GM10248 (cell line): ENCODE results near the gene RELB.

Experiments used
- CTCF ChIA-PET: fragments of 300-600 bp; sonication (Branson Sonifier 250); formaldehyde crosslinking; extraction: SDS; loops from one replicate; lab custom pipeline; 2021; ENCODE audit warnings: antibody characterized with exemption; lab: Yijun Ruan, JAX
- POLR2A ChIA-PET: fragments of 350-650 bp; sonication (Branson Sonifier 250); formaldehyde crosslinking; extraction: SDS; loops from one replicate; lab custom pipeline; 2020; ENCODE audit warnings: antibody characterized with exemption; lab: Yijun Ruan, JAX
- DNase-seq: peaks from one replicate; pipeline ENCODE4 v3.0.0; 2012; ENCODE audit errors: extremely low spot score
- TF ChIP-seq, protein P1 (sequence below): IDR thresholded peaks from 2 replicates; pipeline ENCODE4 v1.5.1; 2012; ENCODE audit warnings: mild to moderate bottlenecking, low read depth; ENCODE audit errors: extremely low read depth, missing control alignments, control extremely low read depth

Gene RELB

GRCh38 chr19:45059258-45059965 is 58.1 kb downstream of the RELB start:
- CTCF ChIA-PET, result interaction anchor here (0.6 to 6.5 kb wide), 47 partner anchors 9 to 278 kb away, joined by 3 to 120 read pairs (median 4); partner anchors contain the start of genes APOE, BLOC1S3, CLASRP and CLPTM1
- TF ChIP-seq, protein P1, sequence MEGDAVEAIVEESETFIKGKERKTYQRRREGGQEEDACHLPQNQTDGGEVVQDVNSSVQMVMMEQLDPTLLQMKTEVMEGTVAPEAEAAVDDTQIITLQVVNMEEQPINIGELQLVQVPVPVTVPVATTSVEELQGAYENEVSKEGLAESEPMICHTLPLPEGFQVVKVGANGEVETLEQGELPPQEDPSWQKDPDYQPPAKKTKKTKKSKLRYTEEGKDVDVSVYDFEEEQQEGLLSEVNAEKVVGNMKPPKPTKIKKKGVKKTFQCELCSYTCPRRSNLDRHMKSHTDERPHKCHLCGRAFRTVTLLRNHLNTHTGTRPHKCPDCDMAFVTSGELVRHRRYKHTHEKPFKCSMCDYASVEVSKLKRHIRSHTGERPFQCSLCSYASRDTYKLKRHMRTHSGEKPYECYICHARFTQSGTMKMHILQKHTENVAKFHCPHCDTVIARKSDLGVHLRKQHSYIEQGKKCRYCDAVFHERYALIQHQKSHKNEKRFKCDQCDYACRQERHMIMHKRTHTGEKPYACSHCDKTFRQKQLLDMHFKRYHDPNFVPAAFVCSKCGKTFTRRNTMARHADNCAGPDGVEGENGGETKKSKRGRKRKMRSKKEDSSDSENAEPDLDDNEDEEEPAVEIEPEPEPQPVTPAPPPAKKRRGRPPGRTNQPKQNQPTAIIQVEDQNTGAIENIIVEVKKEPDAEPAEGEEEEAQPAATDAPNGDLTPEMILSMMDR, result peak; percentile 82
- DNase-seq, result peak; percentile 88
- POLR2A ChIA-PET, result no interaction called here

- CTCF ChIA-PET, result interaction anchor here (0.8 to 6.5 kb wide), 3 partner anchors 10 to 74 kb away, joined by 3 to 120 read pairs (median 65); partner anchors contain the start of gene CLASRP
- TF ChIP-seq, protein P1, result no peak
- DNase-seq, result no peak
- POLR2A ChIA-PET, result no interaction called here
Measured at GRCh38 chr19:45061965-45062364, 60.7 kb downstream of the RELB start.

GRCh38 chr19:45063851-45064801 is 62.9 kb downstream of the RELB start:
- CTCF ChIA-PET, result interaction anchor here (1.5 to 2.0 kb wide), 2 partner anchors 11 to 106 kb away, joined by 3 to 7 read pairs; no protein-coding TSS in a partner anchor
- POLR2A ChIA-PET, result no interaction called here
- TF ChIP-seq, protein P1, result no peak
- no peak for DNase-seq

GRCh38 chr19:45066921-45067661 is 65.8 kb downstream of the RELB start:
- DNase-seq, result no peak
- POLR2A ChIA-PET, result no interaction called here
- CTCF ChIA-PET, result interaction anchor here (1.4 to 1.7 kb wide), 2 partner anchors 25 to 28 kb away, joined by 3 read pairs; partner anchors contain the start of gene CLASRP
- TF ChIP-seq, protein P1, result no peak

GRCh38 chr19:45068041-45068440 is 66.8 kb downstream of the RELB start:
- POLR2A ChIA-PET, result interaction anchor here (0.6 to 0.9 kb wide), 3 partner anchors 29 to 110 kb away, joined by 3 to 5 read pairs (median 3); partner anchors contain the start of genes CLASRP and TRAPPC6A
- no peak for DNase-seq

More at GRCh38 chr19:45068041-45068440, 66.8 kb downstream of the RELB start:
- CTCF ChIA-PET, result interaction anchor here (1.9 kb wide), 1 partner anchor 9 kb away, joined by 9 read pairs; no protein-coding TSS in a partner anchor
- TF ChIP-seq, protein P1, result no peak
